ENCODE data around the gene PARVG. TPM values are rescaled to one million over a fixed set of nuclear protein-coding genes. Genes with fewer than 3 reads are reported as not detected.

Gene PARVG
- total and polyA plus RNA-seq, 2 of the 13 experiments (the other 11 are each of a cell fraction or from before 2014, with no cell fraction given), result not detected

DNA sequence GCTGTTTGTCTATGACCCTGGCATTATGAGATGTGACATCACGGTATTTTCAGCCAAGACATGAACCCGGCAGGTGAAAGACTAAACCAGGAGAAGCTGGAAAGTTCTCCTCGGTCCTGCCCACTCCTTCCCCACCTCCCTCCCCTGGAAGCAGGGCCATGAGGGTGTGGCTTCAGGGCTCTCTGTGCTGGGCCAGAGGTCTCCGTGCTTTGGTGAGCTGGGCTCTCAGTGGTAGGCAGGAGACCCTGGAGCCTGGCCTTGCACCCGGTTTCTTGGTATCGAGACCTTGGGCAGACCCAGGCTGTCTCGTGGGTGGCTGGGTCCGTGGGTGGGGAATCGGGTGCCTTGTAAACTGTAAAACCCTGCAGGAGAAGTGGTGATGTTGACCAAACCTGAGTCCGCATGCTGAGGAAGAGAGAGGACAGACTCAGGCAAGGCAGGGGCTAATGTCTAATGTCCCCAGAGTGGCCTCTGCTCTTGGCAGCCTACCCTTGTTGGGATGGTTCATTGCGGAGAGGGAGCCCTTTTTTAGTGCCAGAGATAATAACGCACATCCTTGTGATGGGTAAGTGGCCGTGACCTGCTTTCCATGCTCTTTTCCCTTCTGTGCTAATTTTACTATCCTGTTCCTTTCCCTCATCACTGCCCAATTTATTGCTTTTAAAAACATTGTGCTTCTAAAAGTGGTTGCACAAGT, 48.6 kb upstream of the PARVG start (continued):
- TF ChIP-seq NRL (CRISPR knock-in tag; IDR thresholded peaks at IDR 0.05; ENCODE audit: borderline replicate concordance), result no peak

DNA sequence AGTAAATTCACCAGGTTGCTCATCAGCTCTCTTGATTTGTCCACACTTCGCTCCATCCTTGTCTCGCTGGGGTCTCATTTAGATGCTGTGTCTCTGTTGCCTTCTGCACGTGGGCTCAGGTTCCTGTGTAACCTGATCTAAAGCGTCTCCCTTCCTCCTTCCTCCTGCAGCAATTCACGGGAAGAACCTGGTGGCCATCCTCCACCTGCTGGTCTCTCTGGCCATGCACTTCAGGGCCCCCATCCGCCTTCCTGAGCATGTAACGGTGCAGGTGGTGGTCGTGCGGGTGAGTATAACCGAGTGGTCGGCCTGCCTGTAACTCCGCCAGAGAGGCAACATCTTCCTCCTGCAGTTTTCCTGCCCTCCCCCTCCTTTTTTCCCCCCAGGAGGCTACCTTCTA, 48.0 kb upstream of the PARVG start:
- Histone ChIP-seq H3K27me3 (ENCODE audit: control insufficient read depth in 1 of 2, insufficient read depth in 2 of 2, low read length in 2 of 2) (no peaks in the 10 kb centered on the region; a peak in 1 of 5 replicates), H3K4me2 (ENCODE audit: low read depth, low read length) (no peak overlapping the region), H3K4me1 (ENCODE audit: insufficient read depth, low read length) (no peaks in the 10 kb centered on the region), H2AFZ (ENCODE audit: low read length) (no peak overlapping the region), H3K9ac (ENCODE audit: insufficient read depth, low read depth, low read length) (no peak overlapping the region), H3K4me3 (replicated peaks in 1 of 3; ENCODE audit: insufficient read depth in 1 of 3, low read depth in 2 of 3, low read length in 3 of 3) (no peak overlapping the region), H4K20me1 (ENCODE audit: insufficient read depth, low read length) (no peaks in the 10 kb centered on the region), H3K36me3 (replicated peaks in 1 of 2; ENCODE audit: control insufficient read depth in 1 of 2, insufficient read depth in 2 of 2, low read length in 2 of 2) (no peaks in the 10 kb centered on the region), H3K79me2 (ENCODE audit: insufficient read depth, low read length) (no peaks in the 10 kb centered on the region), H3K27ac (ENCODE audit: extremely low read length, insufficient read depth, low read length) (no peak overlapping the region), H3K9me3 (ENCODE audit: low read length) (peaks cover 11% of the 10 kb centered on the region)
- WGBS (ENCODE audit: low lambda C conversion rate), result 31% methylated on average over 12 of the region's 12 CpGs
- no TSS peak for BruUV-seq (replicated peaks)
- ChIA-PET CTCF (ENCODE audit: low intra/inter-chr PET ratio, low total read pairs) (no interaction called here), POLR2A (no interaction called here)
- in situ Hi-C loops (cut with HindIII; ENCODE audit: extremely low pct_ligation_motif_present, low pct_unique_long_range_greater_than_20kb) (no loop called here), intact Hi-C loops (cut with micrococcal nuclease; ENCODE audit: unreplicated experiment) (no loop called here)
- FAIRE-seq (no peak), DNase-seq (ENCODE audit: low spot score) (no peak), ATAC-seq (no peak)
- no peak for TF ChIP-seq MLLT10 (CRISPR knock-in tag; IDR thresholded peaks at IDR 0.05)
- no peak for TF ChIP-seq KLF9 (CRISPR knock-in tag; IDR thresholded peaks at IDR 0.05; ENCODE audit: low read depth)
- TF ChIP-seq ZBTB20 (CRISPR knock-in tag; IDR thresholded peaks at IDR 0.05; ENCODE audit: borderline replicate concordance, low read depth), result no peak
- TF ChIP-seq ZNF7 (CRISPR knock-in tag; IDR thresholded peaks at IDR 0.05), result no peak
- TF ChIP-seq, protein P1, sequence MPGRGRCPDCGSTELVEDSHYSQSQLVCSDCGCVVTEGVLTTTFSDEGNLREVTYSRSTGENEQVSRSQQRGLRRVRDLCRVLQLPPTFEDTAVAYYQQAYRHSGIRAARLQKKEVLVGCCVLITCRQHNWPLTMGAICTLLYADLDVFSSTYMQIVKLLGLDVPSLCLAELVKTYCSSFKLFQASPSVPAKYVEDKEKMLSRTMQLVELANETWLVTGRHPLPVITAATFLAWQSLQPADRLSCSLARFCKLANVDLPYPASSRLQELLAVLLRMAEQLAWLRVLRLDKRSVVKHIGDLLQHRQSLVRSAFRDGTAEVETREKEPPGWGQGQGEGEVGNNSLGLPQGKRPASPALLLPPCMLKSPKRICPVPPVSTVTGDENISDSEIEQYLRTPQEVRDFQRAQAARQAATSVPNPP (CRISPR knock-in tag; IDR thresholded peaks at IDR 0.05), result no peak
- TF ChIP-seq MYC (CRISPR knock-in tag; IDR thresholded peaks at IDR 0.05; ENCODE audit: borderline replicate concordance), result no peak
- no peak for TF ChIP-seq SOX5 (CRISPR knock-in tag; IDR thresholded peaks at IDR 0.05; ENCODE audit: borderline replicate concordance)
- no peak for TF ChIP-seq RFX5 (IDR thresholded peaks at IDR 0.05; ENCODE audit: low read depth, low read length)
- no peak for TF ChIP-seq ZKSCAN5 (CRISPR knock-in tag; IDR thresholded peaks at IDR 0.05)
- TF ChIP-seq, protein P2, sequence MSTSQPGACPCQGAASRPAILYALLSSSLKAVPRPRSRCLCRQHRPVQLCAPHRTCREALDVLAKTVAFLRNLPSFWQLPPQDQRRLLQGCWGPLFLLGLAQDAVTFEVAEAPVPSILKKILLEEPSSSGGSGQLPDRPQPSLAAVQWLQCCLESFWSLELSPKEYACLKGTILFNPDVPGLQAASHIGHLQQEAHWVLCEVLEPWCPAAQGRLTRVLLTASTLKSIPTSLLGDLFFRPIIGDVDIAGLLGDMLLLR (CRISPR knock-in tag; IDR thresholded peaks at IDR 0.05), result no peak
- no peak for TF ChIP-seq NFIB (CRISPR knock-in tag; IDR thresholded peaks at IDR 0.05; ENCODE audit: borderline replicate concordance)
- TF ChIP-seq, protein P3, sequence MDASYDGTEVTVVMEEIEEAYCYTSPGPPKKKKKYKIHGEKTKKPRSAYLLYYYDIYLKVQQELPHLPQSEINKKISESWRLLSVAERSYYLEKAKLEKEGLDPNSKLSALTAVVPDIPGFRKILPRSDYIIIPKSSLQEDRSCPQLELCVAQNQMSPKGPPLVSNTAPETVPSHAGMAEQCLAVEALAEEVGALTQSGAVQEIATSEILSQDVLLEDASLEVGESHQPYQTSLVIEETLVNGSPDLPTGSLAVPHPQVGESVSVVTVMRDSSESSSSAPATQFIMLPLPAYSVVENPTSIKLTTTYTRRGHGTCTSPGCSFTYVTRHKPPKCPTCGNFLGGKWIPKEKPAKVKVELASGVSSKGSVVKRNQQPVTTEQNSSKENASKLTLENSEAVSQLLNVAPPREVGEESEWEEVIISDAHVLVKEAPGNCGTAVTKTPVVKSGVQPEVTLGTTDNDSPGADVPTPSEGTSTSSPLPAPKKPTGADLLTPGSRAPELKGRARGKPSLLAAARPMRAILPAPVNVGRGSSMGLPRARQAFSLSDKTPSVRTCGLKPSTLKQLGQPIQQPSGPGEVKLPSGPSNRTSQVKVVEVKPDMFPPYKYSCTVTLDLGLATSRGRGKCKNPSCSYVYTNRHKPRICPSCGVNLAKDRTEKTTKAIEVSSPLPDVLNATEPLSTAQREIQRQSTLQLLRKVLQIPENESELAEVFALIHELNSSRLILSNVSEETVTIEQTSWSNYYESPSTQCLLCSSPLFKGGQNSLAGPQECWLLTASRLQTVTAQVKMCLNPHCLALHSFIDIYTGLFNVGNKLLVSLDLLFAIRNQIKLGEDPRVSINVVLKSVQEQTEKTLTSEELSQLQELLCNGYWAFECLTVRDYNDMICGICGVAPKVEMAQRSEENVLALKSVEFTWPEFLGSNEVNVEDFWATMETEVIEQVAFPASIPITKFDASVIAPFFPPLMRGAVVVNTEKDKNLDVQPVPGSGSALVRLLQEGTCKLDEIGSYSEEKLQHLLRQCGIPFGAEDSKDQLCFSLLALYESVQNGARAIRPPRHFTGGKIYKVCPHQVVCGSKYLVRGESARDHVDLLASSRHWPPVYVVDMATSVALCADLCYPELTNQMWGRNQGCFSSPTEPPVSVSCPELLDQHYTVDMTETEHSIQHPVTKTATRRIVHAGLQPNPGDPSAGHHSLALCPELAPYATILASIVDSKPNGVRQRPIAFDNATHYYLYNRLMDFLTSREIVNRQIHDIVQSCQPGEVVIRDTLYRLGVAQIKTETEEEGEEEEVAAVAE (CRISPR knock-in tag; IDR thresholded peaks at IDR 0.05; ENCODE audit: borderline replicate concordance), result no peak
- TF ChIP-seq ATF7-NPFF (CRISPR knock-in tag; IDR thresholded peaks at IDR 0.05; ENCODE audit: low read depth), result no peak
